BJ (cell line): ENCODE measurements around the gene CPS1. TPM values are rescaled to one million over a fixed set of nuclear protein-coding genes. Genes with fewer than 3 reads are reported as not detected.

Experiments used
- CTCF ChIA-PET: fragments of 350-600 bp; formaldehyde crosslinking; extraction: SDS; loops from one replicate; lab custom pipeline; 2021; ENCODE audit warnings: antibody characterized with exemption, inconsistent platforms; lab: Yijun Ruan, JAX
- POLR2A ChIA-PET: fragments of 300-600 bp; sonication (Branson Sonifier 250); formaldehyde crosslinking; extraction: SDS; loops from one replicate; lab custom pipeline; 2021; ENCODE audit warnings: antibody characterized with exemption; lab: Charles Lee
- DNase-seq: peaks from one replicate; pipeline ENCODE4 v3.0.0-alpha.2; 2011; ENCODE audit warnings: low read depth
- H3K27me3 ChIP-seq: 2 replicates; pipeline ENCODE4 v1.6.0; 2011; ENCODE audit warnings: low read length; ENCODE audit not compliant: control insufficient read depth, insufficient read depth
- H3K36me3 ChIP-seq: 2 replicates; pipeline ENCODE4 v1.5.1; 2011; ENCODE audit warnings: low read length; ENCODE audit not compliant: control insufficient read depth, insufficient read depth
- H3K4me3 ChIP-seq: 2 replicates; pipeline ENCODE4 v1.5.1; 2011; ENCODE audit warnings: low read depth, mild to moderate bottlenecking, control low read depth, low read length
- CTCF ChIP-seq: IDR thresholded peaks from 2 replicates; pipeline ENCODE4 v1.5.1; 2011; ENCODE audit warnings: low read depth, mild to moderate bottlenecking, control low read depth, inconsistent platforms, low read length, moderate library complexity; ENCODE audit not compliant: insufficient read depth
- polyA plus RNA-seq: library from polyadenylated mRNA; depleted of rRNA; stranded (reverse); fragments of >200 nt; gene quantifications from 2 replicates; pipeline ENCODE4 v1.2.3, GENCODE V29; 2011

Gene CPS1
- polyA plus RNA-seq, 1 experiment: 10.9 TPM

GRCh38 chr2:210593166-210593565 is 36.8 kb downstream of the CPS1 start:
- TF ChIP-seq CTCF: no peak
- Histone ChIP-seq H3K4me3 (no peak overlapping the region), H3K27me3 (no peaks in the 10 kb centered on the region), H3K36me3 (no peaks in the 10 kb centered on the region)
- ChIA-PET CTCF (interaction anchor here (1.6 kb wide), 1 partner anchor 19 kb away, joined by 3 read pairs; no protein-coding TSS in a partner anchor), POLR2A (no interaction called here)
- no peak for DNase-seq

GRCh38 chr2:210598219-210598618 is 41.8 kb downstream of the CPS1 start:
- Histone ChIP-seq H3K36me3 (no peaks in the 10 kb centered on the region), H3K4me3 (no peak overlapping the region), H3K27me3 (no peaks in the 10 kb centered on the region)
- ChIA-PET POLR2A (no interaction called here), CTCF (interaction anchor here (0.7 kb wide), 1 partner anchor 10 kb away, joined by 4 read pairs; no protein-coding TSS in a partner anchor)
- no peak for DNase-seq
- no peak for TF ChIP-seq CTCF

- no peak for TF ChIP-seq CTCF
- Histone ChIP-seq H3K36me3 (no peaks in the 10 kb centered on the region), H3K4me3 (no peak overlapping the region), H3K27me3 (no peaks in the 10 kb centered on the region)
- DNase-seq: no peak
- CTCF ChIA-PET: interaction anchor here (1.0 kb wide), 1 partner anchor 58 kb away, joined by 3 read pairs; no protein-coding TSS in a partner anchor
- POLR2A ChIA-PET: no interaction called here
These were observed 43.1 kb downstream of the CPS1 start for GRCh38 chr2:210599476-210599875.

GRCh38 chr2:210604666-210605065 is 48.3 kb downstream of the CPS1 start:
- POLR2A ChIA-PET: no interaction called here
- H3K36me3 ChIP-seq: no peaks in the 10 kb centered on the region
- TF ChIP-seq CTCF: no peak
- no peak for DNase-seq
- CTCF ChIA-PET: no interaction called here
- H3K27me3 ChIP-seq: no peaks in the 10 kb centered on the region
- no peak overlapping the region for H3K4me3 ChIP-seq

GRCh38 chr2:210606001-210606400 is 49.6 kb downstream of the CPS1 start:
- H3K27me3 ChIP-seq: no peaks in the 10 kb centered on the region
- POLR2A ChIA-PET: no interaction called here
- CTCF ChIA-PET: no interaction called here
- H3K36me3 ChIP-seq: no peaks in the 10 kb centered on the region
- DNase-seq: no peak
- no peak overlapping the region for H3K4me3 ChIP-seq
- no peak for TF ChIP-seq CTCF
